ENCODE results near the gene MACROD2.

GRCh38 chr20:15842872-15843271 lies 1847.6 kb downstream of the MACROD2 start:
- TF ChIP-seq, protein P1, sequence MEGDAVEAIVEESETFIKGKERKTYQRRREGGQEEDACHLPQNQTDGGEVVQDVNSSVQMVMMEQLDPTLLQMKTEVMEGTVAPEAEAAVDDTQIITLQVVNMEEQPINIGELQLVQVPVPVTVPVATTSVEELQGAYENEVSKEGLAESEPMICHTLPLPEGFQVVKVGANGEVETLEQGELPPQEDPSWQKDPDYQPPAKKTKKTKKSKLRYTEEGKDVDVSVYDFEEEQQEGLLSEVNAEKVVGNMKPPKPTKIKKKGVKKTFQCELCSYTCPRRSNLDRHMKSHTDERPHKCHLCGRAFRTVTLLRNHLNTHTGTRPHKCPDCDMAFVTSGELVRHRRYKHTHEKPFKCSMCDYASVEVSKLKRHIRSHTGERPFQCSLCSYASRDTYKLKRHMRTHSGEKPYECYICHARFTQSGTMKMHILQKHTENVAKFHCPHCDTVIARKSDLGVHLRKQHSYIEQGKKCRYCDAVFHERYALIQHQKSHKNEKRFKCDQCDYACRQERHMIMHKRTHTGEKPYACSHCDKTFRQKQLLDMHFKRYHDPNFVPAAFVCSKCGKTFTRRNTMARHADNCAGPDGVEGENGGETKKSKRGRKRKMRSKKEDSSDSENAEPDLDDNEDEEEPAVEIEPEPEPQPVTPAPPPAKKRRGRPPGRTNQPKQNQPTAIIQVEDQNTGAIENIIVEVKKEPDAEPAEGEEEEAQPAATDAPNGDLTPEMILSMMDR (IDR thresholded peaks at IDR 0.05), result no peak
- no peak for TF ChIP-seq POLR2A (IDR thresholded peaks at IDR 0.05)
- TF ChIP-seq EP300 (IDR thresholded peaks at IDR 0.05), result no peak
- no peak for TF ChIP-seq POLR2AphosphoS5 (IDR thresholded peaks at IDR 0.05)

Measured in suprapubic skin (tissue), 4 donors.